Neural crest cell (in vitro differentiated cells): ENCODE measurements around the gene CCDC178. TPM values are rescaled to one million over a fixed set of nuclear protein-coding genes. Genes with fewer than 3 reads are reported as not detected.

Source experiments
- DNase-seq: peaks from one replicate; pipeline ENCODE4 v3.0.0; 2021; ENCODE audit warnings: low read depth, mixed read lengths, low spot score
- H3K27ac Mint-ChIP-seq: one replicate; pipeline ENCODE4 v1.8.0; 2021; ENCODE audit warnings: mild to moderate bottlenecking, mixed read lengths; ENCODE audit not compliant: unreplicated experiment
- H3K27me3 Mint-ChIP-seq: 2 replicates; pipeline ENCODE4 v1.8.0; 2021; ENCODE audit warnings: low read depth, mild to moderate bottlenecking, mixed read lengths
- H3K36me3 Mint-ChIP-seq: 2 replicates; pipeline ENCODE4 v1.8.0; 2021; ENCODE audit warnings: low read depth, mild to moderate bottlenecking, mixed read lengths
- H3K4me1 Mint-ChIP-seq: 2 replicates; pipeline ENCODE4 v1.8.0; 2021; ENCODE audit warnings: mixed read lengths
- H3K4me3 Mint-ChIP-seq: one replicate; pipeline ENCODE4 v1.8.0; 2021; ENCODE audit warnings: mild to moderate bottlenecking, mixed read lengths
- H3K9me3 Mint-ChIP-seq: 2 replicates; pipeline ENCODE4 v1.8.0; 2021; ENCODE audit warnings: mixed read lengths
- total RNA-seq: library from RNA; stranded (reverse); gene quantifications from 2 replicates; pipeline ENCODE4 v1.2.1, GENCODE V29; 2021
- TF ChIP-seq, protein P1 (sequence below): fragments of 200-600 bp; sonication (generic); conservative IDR thresholded peaks from 2 replicates; pipeline ENCODE4 v1.5.0; 2021; ENCODE audit warnings: antibody characterized with exemption, mild to moderate bottlenecking

Gene CCDC178
- total RNA-seq, 1 donor from 2014 or later = 0.42 TPM

DNA sequence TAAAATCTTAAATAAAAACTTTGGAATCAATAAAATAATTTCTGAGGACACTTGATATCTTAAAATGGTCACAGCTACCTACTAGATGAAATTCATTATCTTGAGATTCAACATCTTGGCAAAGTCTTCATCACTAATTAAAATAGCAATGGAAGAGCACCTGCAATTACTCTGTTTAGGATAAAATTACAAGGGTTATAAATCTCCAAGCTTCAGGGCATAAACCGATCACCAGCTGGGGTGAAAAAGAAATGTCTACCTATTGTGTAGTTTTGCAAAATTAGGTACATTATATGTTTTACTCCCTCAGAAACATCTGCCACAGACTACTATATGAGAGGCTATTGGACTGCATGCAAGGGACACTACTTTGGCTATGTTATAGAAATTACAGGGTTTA, 327.1 kb downstream of the CCDC178 start:
- Mint-ChIP-seq H3K4me1 (no peaks in the 10 kb centered on the region), H3K36me3 (no peaks in the 10 kb centered on the region), H3K27ac (no peak overlapping the region), H3K9me3 (no peaks in the 10 kb centered on the region), H3K27me3 (no peaks in the 10 kb centered on the region), H3K4me3 (no peak overlapping the region)
- TF ChIP-seq, protein P1, sequence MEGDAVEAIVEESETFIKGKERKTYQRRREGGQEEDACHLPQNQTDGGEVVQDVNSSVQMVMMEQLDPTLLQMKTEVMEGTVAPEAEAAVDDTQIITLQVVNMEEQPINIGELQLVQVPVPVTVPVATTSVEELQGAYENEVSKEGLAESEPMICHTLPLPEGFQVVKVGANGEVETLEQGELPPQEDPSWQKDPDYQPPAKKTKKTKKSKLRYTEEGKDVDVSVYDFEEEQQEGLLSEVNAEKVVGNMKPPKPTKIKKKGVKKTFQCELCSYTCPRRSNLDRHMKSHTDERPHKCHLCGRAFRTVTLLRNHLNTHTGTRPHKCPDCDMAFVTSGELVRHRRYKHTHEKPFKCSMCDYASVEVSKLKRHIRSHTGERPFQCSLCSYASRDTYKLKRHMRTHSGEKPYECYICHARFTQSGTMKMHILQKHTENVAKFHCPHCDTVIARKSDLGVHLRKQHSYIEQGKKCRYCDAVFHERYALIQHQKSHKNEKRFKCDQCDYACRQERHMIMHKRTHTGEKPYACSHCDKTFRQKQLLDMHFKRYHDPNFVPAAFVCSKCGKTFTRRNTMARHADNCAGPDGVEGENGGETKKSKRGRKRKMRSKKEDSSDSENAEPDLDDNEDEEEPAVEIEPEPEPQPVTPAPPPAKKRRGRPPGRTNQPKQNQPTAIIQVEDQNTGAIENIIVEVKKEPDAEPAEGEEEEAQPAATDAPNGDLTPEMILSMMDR = no peak
- DNase-seq = no peak

DNA sequence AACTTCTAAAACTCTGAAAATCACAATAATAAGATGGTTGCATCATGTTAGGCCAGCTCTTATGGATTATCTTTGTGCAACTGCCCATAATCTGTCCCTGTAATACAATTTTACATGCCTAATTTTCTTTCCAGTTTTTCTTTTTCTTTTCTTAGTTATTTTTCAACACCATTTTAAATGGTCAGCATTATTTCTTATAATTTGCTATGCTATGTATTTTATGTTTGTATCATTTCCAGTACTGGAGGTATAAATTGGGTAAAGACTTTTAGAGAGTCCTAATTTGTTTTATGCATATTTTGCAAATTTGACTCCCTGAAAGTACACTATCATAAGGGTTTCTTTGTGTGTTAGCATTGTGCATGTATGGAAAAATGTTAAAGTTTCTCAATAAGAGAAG, 333.0 kb downstream of the CCDC178 start:
- DNase-seq = no peak
- H3K9me3 Mint-ChIP-seq = no peaks in the 10 kb centered on the region
- no peak overlapping the region for H3K27ac Mint-ChIP-seq
- no peaks in the 10 kb centered on the region for H3K4me1 Mint-ChIP-seq
- H3K27me3 Mint-ChIP-seq = no peaks in the 10 kb centered on the region
- H3K4me3 Mint-ChIP-seq = no peak overlapping the region
- no peaks in the 10 kb centered on the region for H3K36me3 Mint-ChIP-seq
- TF ChIP-seq, protein P1 = no peak

DNA sequence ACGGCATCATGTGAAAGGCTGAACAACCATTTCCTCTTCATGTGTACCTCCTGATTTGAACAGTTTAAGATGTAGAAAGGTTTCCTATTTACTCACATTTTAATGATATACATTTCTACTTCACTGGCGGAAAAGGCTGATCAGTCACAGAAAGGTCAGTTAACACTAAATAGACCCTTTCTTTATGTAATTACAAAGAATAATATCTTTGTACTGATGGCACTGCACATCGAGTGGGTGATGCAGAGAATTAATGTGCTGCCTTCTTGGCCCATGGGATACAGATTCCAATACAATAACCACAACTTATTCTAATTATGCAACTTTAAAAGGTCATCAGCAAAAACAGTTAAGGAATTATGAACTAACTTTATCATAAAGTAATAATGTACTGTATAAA, 339.2 kb downstream of the CCDC178 start:
- DNase-seq = no peak
- H3K27me3 Mint-ChIP-seq = no peaks in the 10 kb centered on the region
- TF ChIP-seq, protein P1 = no peak
- no peaks in the 10 kb centered on the region for H3K9me3 Mint-ChIP-seq
- H3K27ac Mint-ChIP-seq = no peak overlapping the region
- H3K36me3 Mint-ChIP-seq = no peaks in the 10 kb centered on the region
- H3K4me3 Mint-ChIP-seq = no peak overlapping the region
- H3K4me1 Mint-ChIP-seq = peaks cover 11% of the 10 kb centered on the region

DNA sequence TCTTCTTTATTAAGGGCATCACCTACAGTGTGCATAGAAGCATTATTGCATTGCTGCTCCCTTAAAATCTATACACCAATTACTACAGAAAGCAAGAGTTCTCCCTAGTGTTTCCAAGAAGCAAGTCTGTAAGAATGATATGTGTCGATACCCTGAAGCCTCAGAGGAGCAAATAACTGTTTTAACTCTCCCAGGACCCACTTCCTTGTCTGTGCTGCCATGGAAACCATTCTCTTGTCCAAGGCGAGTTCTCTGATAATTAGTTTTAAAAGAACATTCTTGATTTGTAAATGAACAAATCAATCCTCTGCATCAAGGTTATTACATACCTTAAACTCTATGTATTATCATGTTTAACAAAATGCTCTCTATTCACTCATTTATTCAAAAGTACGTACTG, 340.9 kb downstream of the CCDC178 start:
- Mint-ChIP-seq H3K4me3 (no peak overlapping the region), H3K27me3 (no peaks in the 10 kb centered on the region), H3K36me3 (no peaks in the 10 kb centered on the region), H3K9me3 (no peaks in the 10 kb centered on the region), H3K27ac (no peak overlapping the region), H3K4me1 (peaks cover 11% of the 10 kb centered on the region)
- DNase-seq = no peak
- TF ChIP-seq, protein P1 = no peak

DNA sequence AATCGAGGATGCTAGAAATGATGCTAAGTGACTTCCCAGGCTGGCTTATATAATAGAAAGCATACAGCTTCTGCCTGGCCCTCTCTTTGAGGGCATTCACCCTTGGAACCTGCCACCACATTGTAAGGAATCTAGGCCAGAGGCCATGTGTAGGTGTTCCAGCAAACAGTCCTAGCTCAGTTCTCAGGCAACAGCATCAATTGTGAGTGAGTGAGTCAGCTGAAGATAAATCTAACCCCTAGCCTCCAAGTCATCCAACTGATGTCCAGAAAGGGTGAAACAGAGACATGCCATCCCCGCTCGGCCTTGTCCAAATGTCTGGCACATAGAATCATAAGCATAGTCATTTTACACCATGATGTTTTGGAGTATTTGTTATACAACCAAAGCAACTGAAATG, 343.4 kb downstream of the CCDC178 start:
- H3K4me1 Mint-ChIP-seq = peaks cover 11% of the 10 kb centered on the region

More for the DNA sequence above, 343.4 kb downstream of the CCDC178 start:
- no peak overlapping the region for H3K4me3 Mint-ChIP-seq
- no peak overlapping the region for H3K27ac Mint-ChIP-seq
- TF ChIP-seq, protein P1 = no peak
- no peaks in the 10 kb centered on the region for H3K36me3 Mint-ChIP-seq
- no peaks in the 10 kb centered on the region for H3K9me3 Mint-ChIP-seq
- H3K27me3 Mint-ChIP-seq = no peaks in the 10 kb centered on the region
- DNase-seq = no peak
